ENCODE measurements around the gene RNU6-9. TPM values are rescaled to one million over a fixed set of nuclear protein-coding genes. Genes with fewer than 3 reads are reported as not detected.

The RNU6-9 gene
- polyA plus RNA-seq, 4 donors, result not detected

GRCh38 chr19:879711-880438 is 13.4 kb upstream of the RNU6-9 start:
- Histone ChIP-seq H3K9me3 (ENCODE audit: control insufficient read depth in 2 of 2, insufficient read depth in 1 of 2, low read depth in 1 of 2, low read length in 1 of 2) (no peaks in the 10 kb centered on the region), H3K36me3 (ENCODE audit: control insufficient read depth in 3 of 3, insufficient read depth in 2 of 3, low read depth in 1 of 3, low read length in 3 of 3) (peaks cover 4 to 87% (median 12%) of the 10 kb centered on the region in 3 donors), H3K27ac (ENCODE audit: low read depth in 1 of 3, low read length in 2 of 3) (no peak overlapping the region), H3K4me1 (ENCODE audit: control insufficient read depth in 3 of 3, insufficient read depth in 2 of 3, low read depth in 1 of 3, low read length in 2 of 3) (no peaks in the 10 kb centered on the region), H3K27me3 (ENCODE audit: control insufficient read depth in 3 of 3, insufficient read depth in 3 of 3, low read length in 3 of 3) (no peaks in the 10 kb centered on the region), H3K4me3 (ENCODE audit: low read depth in 1 of 3, low read length in 3 of 3) (no peak overlapping the region)
- DNase-seq, result no peak
- no peak for FAIRE-seq
- 88 to 91% (median 88%) methylated on average over 32 to 37 of the region's 37 CpGs for WGBS, 3 donors

DNA sequence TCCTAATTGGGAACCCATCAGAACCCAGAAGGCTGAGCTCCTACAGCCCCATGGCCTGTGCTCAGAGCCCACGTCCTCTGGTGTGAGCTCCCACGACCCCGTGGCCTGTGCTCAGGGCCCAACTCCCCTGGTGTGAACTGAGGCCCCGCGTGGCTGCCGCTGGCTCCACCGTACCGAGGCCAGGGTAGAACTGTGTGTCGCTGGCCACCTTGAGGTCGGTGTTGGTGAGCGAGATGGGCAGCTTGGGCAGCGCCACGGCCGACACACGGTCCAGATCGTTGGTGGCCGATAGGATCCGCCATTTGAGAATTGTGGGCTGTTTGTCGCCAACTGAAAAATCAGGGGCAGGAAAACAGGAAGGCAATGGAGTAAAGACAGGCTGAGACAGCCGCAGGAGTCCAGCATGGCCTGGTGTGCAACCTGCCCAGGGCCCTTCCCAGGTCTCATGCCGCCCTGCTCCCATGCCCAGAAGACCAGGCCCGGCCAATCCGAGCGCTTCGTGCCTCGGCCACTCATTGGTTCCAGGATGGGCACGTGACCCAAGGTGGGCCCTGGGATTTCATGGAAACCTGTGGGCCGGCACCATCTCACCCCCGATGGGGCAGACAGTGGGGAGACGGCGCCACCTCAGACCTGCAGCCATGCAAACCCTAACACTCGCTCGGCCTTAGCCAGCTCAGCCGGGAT is 11.8 kb upstream of the RNU6-9 start:
- H3K36me3 ChIP-seq (ENCODE audit: control insufficient read depth in 3 of 3, insufficient read depth in 2 of 3, low read depth in 1 of 3, low read length in 3 of 3), result peaks cover 5 to 87% (median 15%) of the 10 kb centered on the region in 3 donors
- 98 to 99% (median 98%) methylated on average over 34 of the region's 34 CpGs for whole genome bisulfite sequencing, 3 donors
- H3K27me3 ChIP-seq (ENCODE audit: control insufficient read depth in 3 of 3, insufficient read depth in 3 of 3, low read length in 3 of 3), result no peaks in the 10 kb centered on the region
- DNase-seq (no peak), FAIRE-seq (no peak)
- H3K27ac ChIP-seq (ENCODE audit: low read depth in 1 of 3, low read length in 2 of 3), result no peak overlapping the region
- H3K4me1 ChIP-seq (ENCODE audit: control insufficient read depth in 3 of 3, insufficient read depth in 2 of 3, low read depth in 1 of 3, low read length in 2 of 3), result no peaks in the 10 kb centered on the region
- no peaks in the 10 kb centered on the region for H3K9me3 ChIP-seq (ENCODE audit: control insufficient read depth in 2 of 2, insufficient read depth in 1 of 2, low read depth in 1 of 2, low read length in 1 of 2)
- no peak overlapping the region for H3K4me3 ChIP-seq (ENCODE audit: low read depth in 1 of 3, low read length in 3 of 3)

- no peak for DNase-seq
- Histone ChIP-seq H3K27me3 (ENCODE audit: control insufficient read depth in 3 of 3, insufficient read depth in 3 of 3, low read length in 3 of 3) (no peaks in the 10 kb centered on the region), H3K9me3 (ENCODE audit: control insufficient read depth in 2 of 2, insufficient read depth in 1 of 2, low read depth in 1 of 2, low read length in 1 of 2) (no peaks in the 10 kb centered on the region), H3K4me1 (ENCODE audit: control insufficient read depth in 3 of 3, insufficient read depth in 2 of 3, low read depth in 1 of 3, low read length in 2 of 3) (no peaks in the 10 kb centered on the region), H3K27ac (ENCODE audit: low read depth in 1 of 3, low read length in 2 of 3) (no peak overlapping the region), H3K4me3 (ENCODE audit: low read depth in 1 of 3, low read length in 3 of 3) (no peak overlapping the region), H3K36me3 (ENCODE audit: control insufficient read depth in 3 of 3, insufficient read depth in 2 of 3, low read depth in 1 of 3, low read length in 3 of 3) (peaks cover 5 to 92% (median 11%) of the 10 kb centered on the region in 3 donors)
- 92 to 97% (median 93%) methylated on average over 16 to 30 of the region's 30 CpGs for WGBS, 3 donors
- no peak for FAIRE-seq
Observed at GRCh38 chr19:882871-883497, 10.3 kb upstream of the RNU6-9 start.

DNA sequence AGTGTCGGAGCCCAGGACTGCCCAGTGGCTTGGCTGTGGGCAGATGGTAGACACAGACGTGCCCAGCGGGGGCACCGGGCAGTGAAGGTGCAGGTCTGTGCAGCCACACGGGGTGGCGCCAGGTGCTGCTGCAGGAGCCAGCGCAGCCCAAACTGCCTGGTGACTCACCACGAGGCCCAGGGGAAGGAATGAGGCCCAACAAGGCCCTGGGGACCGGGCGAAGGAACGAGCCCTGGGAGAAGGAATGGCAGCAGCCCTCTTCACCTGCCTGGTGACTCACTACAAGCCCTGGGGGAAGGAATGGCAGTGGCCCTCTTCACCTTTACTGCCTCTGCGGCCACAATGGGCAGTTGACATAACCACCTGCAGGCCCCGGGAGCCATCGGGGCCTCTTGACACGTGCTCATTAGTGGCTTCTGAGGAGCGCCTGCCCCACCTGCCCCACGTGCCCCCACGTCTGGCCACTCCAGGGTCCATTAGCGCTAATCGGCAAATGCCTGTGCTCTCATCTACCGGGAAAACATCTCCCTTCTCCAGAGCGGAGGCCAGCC is 9.5 kb upstream of the RNU6-9 start:
- Histone ChIP-seq H3K36me3 (ENCODE audit: control insufficient read depth in 3 of 3, insufficient read depth in 2 of 3, low read depth in 1 of 3, low read length in 3 of 3) (peaks cover 5 to 95% (median 11%) of the 10 kb centered on the region in 3 donors), H3K4me3 (ENCODE audit: low read depth in 1 of 3, low read length in 3 of 3) (no peak overlapping the region), H3K9me3 (ENCODE audit: control insufficient read depth in 2 of 2, insufficient read depth in 1 of 2, low read depth in 1 of 2, low read length in 1 of 2) (no peaks in the 10 kb centered on the region), H3K4me1 (ENCODE audit: control insufficient read depth in 3 of 3, insufficient read depth in 2 of 3, low read depth in 1 of 3, low read length in 2 of 3) (no peaks in the 10 kb centered on the region), H3K27ac (ENCODE audit: low read depth in 1 of 3, low read length in 2 of 3) (no peak overlapping the region), H3K27me3 (ENCODE audit: control insufficient read depth in 3 of 3, insufficient read depth in 3 of 3, low read length in 3 of 3) (no peaks in the 10 kb centered on the region)
- no peak for DNase-seq
- 88 to 90% (median 88%) methylated on average over 19 to 22 of the region's 22 CpGs for WGBS, 3 donors
- no peak for FAIRE-seq

GRCh38 chr19:884420-885211 is 8.7 kb upstream of the RNU6-9 start:
- Histone ChIP-seq H3K27me3 (ENCODE audit: control insufficient read depth in 3 of 3, insufficient read depth in 3 of 3, low read length in 3 of 3) (no peaks in the 10 kb centered on the region), H3K9me3 (ENCODE audit: control insufficient read depth in 2 of 2, insufficient read depth in 1 of 2, low read depth in 1 of 2, low read length in 1 of 2) (no peaks in the 10 kb centered on the region), H3K4me3 (ENCODE audit: low read depth in 1 of 3, low read length in 3 of 3) (no peak overlapping the region), H3K27ac (ENCODE audit: low read depth in 1 of 3, low read length in 2 of 3) (no peak overlapping the region), H3K4me1 (ENCODE audit: control insufficient read depth in 3 of 3, insufficient read depth in 2 of 3, low read depth in 1 of 3, low read length in 2 of 3) (no peaks in the 10 kb centered on the region), H3K36me3 (ENCODE audit: control insufficient read depth in 3 of 3, insufficient read depth in 2 of 3, low read depth in 1 of 3, low read length in 3 of 3) (peaks cover 5 to 98% (median 15%) of the 10 kb centered on the region in 3 donors)
- WGBS, 3 donors, result 95 to 96% (median 95%) methylated on average over 42 to 51 of the region's 51 CpGs
- no peak for FAIRE-seq
- no peak for DNase-seq

GRCh38 chr19:885536-886224 is 7.6 kb upstream of the RNU6-9 start:
- DNase-seq (no peak), FAIRE-seq (no peak)
- WGBS, 3 donors, result 97 to 98% (median 97%) methylated on average over 56 to 64 of the region's 64 CpGs
- Histone ChIP-seq H3K27ac (ENCODE audit: low read depth in 1 of 3, low read length in 2 of 3) (no peak overlapping the region), H3K36me3 (ENCODE audit: control insufficient read depth in 3 of 3, insufficient read depth in 2 of 3, low read depth in 1 of 3, low read length in 3 of 3) (peaks cover 5 to 98% (median 17%) of the 10 kb centered on the region in 3 donors), H3K4me3 (ENCODE audit: low read depth in 1 of 3, low read length in 3 of 3) (no peak overlapping the region), H3K9me3 (ENCODE audit: control insufficient read depth in 2 of 2, insufficient read depth in 1 of 2, low read depth in 1 of 2, low read length in 1 of 2) (no peaks in the 10 kb centered on the region), H3K27me3 (ENCODE audit: control insufficient read depth in 3 of 3, insufficient read depth in 3 of 3, low read length in 3 of 3) (no peaks in the 10 kb centered on the region), H3K4me1 (ENCODE audit: control insufficient read depth in 3 of 3, insufficient read depth in 2 of 3, low read depth in 1 of 3, low read length in 2 of 3) (no peaks in the 10 kb centered on the region)

DNA sequence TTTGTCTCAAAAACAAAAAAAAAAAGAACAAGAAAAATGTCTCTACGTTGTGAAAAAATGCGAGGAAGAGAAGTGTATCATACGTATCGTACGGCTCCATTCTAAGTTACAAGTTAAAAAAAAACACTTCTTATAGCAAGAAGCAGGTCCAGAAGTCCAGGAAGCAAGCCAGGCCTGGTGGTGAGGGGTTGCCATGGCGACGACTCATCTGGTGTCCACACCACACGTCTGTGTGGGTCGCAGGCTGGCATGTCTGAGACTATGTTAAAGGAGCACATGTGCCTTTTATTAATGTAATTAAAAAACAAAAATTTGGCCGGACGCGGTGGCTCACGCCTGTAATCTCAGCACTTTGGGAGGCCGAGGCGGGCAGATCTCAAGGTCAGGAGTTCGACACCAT is 6.2 kb upstream of the RNU6-9 start:
- DNase-seq, result no peak
- no peak overlapping the region for H3K27ac ChIP-seq (ENCODE audit: low read depth in 1 of 3, low read length in 2 of 3)
- H3K4me3 ChIP-seq (ENCODE audit: low read depth in 1 of 3, low read length in 3 of 3), result no peak overlapping the region
- H3K36me3 ChIP-seq (ENCODE audit: control insufficient read depth in 3 of 3, insufficient read depth in 2 of 3, low read depth in 1 of 3, low read length in 3 of 3), result peaks cover 3 to 91% (median 9%) of the 10 kb centered on the region in 3 donors
- H3K27me3 ChIP-seq (ENCODE audit: control insufficient read depth in 3 of 3, insufficient read depth in 3 of 3, low read length in 3 of 3), result no peaks in the 10 kb centered on the region
- 85 to 91% (median 89%) methylated on average over 16 of the region's 16 CpGs for WGBS, 3 donors
- H3K9me3 ChIP-seq (ENCODE audit: control insufficient read depth in 2 of 2, insufficient read depth in 1 of 2, low read depth in 1 of 2, low read length in 1 of 2), result no peaks in the 10 kb centered on the region
- FAIRE-seq, result no peak
- peaks cover 0 to 9% (median 4%) of the 10 kb centered on the region in 3 donors for H3K4me1 ChIP-seq (ENCODE audit: control insufficient read depth in 3 of 3, insufficient read depth in 2 of 3, low read depth in 1 of 3, low read length in 2 of 3)

Measured in small intestine (tissue), 7 donors.